ENCODE measurements around the gene FRMD4A. TPM values are rescaled to one million over a fixed set of nuclear protein-coding genes. Genes with fewer than 3 reads are reported as not detected.

Gene FRMD4A
- total and polyA plus RNA-seq, 10 of the 15 experiments (the other 5 are each of a cell fraction or from before 2014, with no cell fraction given), result 17.8 to 75.2 (median 39.1) TPM

DNA sequence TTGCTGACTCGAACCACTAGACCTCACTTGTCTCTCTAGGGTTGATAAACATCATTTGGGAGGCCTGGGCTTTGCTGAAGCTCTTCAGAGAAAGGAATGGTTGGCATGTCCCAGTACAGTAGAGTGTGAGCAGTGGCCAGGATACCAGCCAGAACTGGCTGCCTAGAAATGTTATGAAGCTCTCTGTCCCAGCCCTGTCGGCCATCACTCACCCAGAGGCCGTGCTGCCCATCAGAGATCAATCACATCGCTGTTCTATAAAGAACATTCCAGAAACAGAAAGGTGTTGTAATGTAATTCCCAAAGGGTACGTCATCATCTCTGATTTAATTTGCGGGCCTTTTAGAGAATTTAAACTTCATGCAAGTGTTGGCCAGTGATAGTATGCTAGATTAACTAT lies 632.5 kb downstream of the FRMD4A start (continued):
- TF ChIP-seq BCLAF1 (IDR thresholded peaks at IDR 0.05) (no peak), FOXK2 (IDR thresholded peaks at IDR 0.05) (no peak)

DNA sequence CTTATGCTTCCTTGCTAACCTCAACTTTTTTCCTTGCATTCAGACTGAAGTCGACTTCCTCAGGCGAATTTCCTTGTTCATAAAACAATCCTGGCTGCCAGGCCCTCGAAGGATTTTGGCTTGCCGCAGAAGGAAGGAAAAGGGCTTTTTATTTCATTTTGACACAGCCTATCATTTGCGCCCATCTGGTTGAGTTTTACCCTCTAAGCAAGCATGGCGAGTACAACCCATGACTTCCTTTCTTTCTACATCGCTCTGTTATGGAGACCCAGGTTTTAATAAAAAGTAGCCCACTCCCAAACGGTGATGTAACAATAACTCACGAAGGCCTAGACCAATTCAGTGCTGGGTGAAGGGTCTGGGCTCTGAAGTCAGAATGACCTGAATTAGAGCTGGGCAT lies 634.7 kb downstream of the FRMD4A start:
- intact Hi-C loops (cut with micrococcal nuclease; ENCODE audit: unreplicated experiment) (no loop called here), in situ Hi-C loops (cut with MboI) (no loop called here)
- H3K4me3 ChIP-seq, result no peak overlapping the region
- SMC1A ChIA-PET (ENCODE audit: uncharacterized antibody, unreplicated experiment), result interaction anchor here (1.6 kb wide), 1 partner anchor 8 kb away, joined by 3 read pairs; no protein-coding TSS in a partner anchor
- H3K27me3 ChIP-seq (replicated peaks in 1 of 2; ENCODE audit: control insufficient read depth in 2 of 2, insufficient read depth in 2 of 2, low read length in 1 of 2), result no peaks in the 10 kb centered on the region
- peaks cover 2% of the 10 kb centered on the region; the same call in 1 of the 2 replicates for H3K4me1 ChIP-seq (ENCODE audit: control insufficient read depth, insufficient read depth, low read length)
- H3K36me3 ChIP-seq (ENCODE audit: control insufficient read depth in 2 of 2, insufficient read depth in 2 of 2, low read length in 1 of 2), result peaks cover 32 to 36% of the 10 kb centered on the region in 2 experiments
- RAD21 ChIA-PET (ENCODE audit: unreplicated experiment), result no interaction called here
- DNase-seq (ENCODE audit: low read depth, low spot score), result no peak
- ATAC-seq, result no peak
- no peaks in the 10 kb centered on the region for H4K20me1 ChIP-seq (ENCODE audit: control insufficient read depth, insufficient read depth)
- H3K9ac ChIP-seq (ENCODE audit: control insufficient read depth, insufficient read depth, low read length), result no peak overlapping the region
- no peak overlapping the region for H2AFZ ChIP-seq (ENCODE audit: control insufficient read depth, low read depth, low read length)
- H3K27ac ChIP-seq (ENCODE audit: control insufficient read depth, insufficient read depth), result no peak overlapping the region
- BruUV-seq (replicated peaks), result no TSS peak
- POLR2A ChIA-PET, result no interaction called here
- CTCF ChIA-PET, result no interaction called here
- TF ChIP-seq NFIC (IDR thresholded peaks at IDR 0.05; ENCODE audit: low read depth, low read length), result no peak
- FAIRE-seq, result no peak
- H3K9me3 ChIP-seq (replicated peaks; ENCODE audit: control insufficient read depth, insufficient read depth, low read length), result no peaks in the 10 kb centered on the region
- peaks cover 17% of the 10 kb centered on the region for H3K79me2 ChIP-seq (ENCODE audit: control insufficient read depth, insufficient read depth, low read length)
- no peak overlapping the region for H3K4me2 ChIP-seq (ENCODE audit: control insufficient read depth, insufficient read depth)
- 70% methylated on average over 9 of the region's 9 CpGs for WGBS (ENCODE audit: insufficient coverage, insufficient replicate concordance, low lambda C conversion rate, missing lambda C conversion rate)

Measured in GM12878 (cell line).